H1 (cell line): ENCODE measurements around the gene GALK1. TPM values are rescaled to one million over a fixed set of nuclear protein-coding genes. Genes with fewer than 3 reads are reported as not detected.
A peak's percentile ranks its signal among the peaks of the same experiment; 100 is the strongest.
"Not testable (repeated sequence)": the region's sequence is repeated elsewhere in the genome, so short reads cannot be mapped to it uniquely, and the experiment has no call there.

Source experiments
- CTCF ChIA-PET: fragments of 300-600 bp; sonication (Branson Sonifier 250); formaldehyde crosslinking; loops from one replicate; lab custom pipeline; 2021; ENCODE audit not compliant: partially characterized antibody; lab: Charles Lee
- POLR2A ChIA-PET: fragments of 300-600 bp; sonication (Branson Sonifier 250); formaldehyde crosslinking; loops from one replicate; lab custom pipeline; 2021; ENCODE audit warnings: inconsistent platforms; ENCODE audit not compliant: partially characterized antibody; lab: Charles Lee
- DNase-seq, 2 experiments: peaks; one replicate each; pipeline versions ENCODE4 v3.0.0 to v3.0.0-alpha.2; 2010 to 2022; ENCODE audit warnings: low spot score in 2 of 2, low read depth in 1 of 2, mixed read lengths in 1 of 2
- FAIRE-seq: peaks from 2 replicates; lab custom pipeline; 2011; peaks lifted over from hg19 to GRCh38; lab: Jason Lieb, UNC
- H2AFZ ChIP-seq: 2 replicates; pipeline ENCODE4 v1.8.1; 2012; ENCODE audit warnings: low read length, inconsistent platforms
- H2AK5ac ChIP-seq: 2 replicates; pipeline ENCODE4 v1.6.1; 2013; ENCODE audit warnings: low read depth, low read length
- H2BK120ac ChIP-seq: replicated peaks from 2 replicates; pipeline ENCODE3; 2013; ENCODE audit warnings: low read depth, low read length, inconsistent platforms
- H2BK12ac ChIP-seq: 2 replicates; pipeline ENCODE4 v1.6.1; 2013; ENCODE audit warnings: low read depth, low read length
- H2BK15ac ChIP-seq: 2 replicates; pipeline ENCODE4 v1.6.1; 2013; ENCODE audit warnings: low read length
- H2BK20ac ChIP-seq: 2 replicates; pipeline ENCODE4 v1.6.1; 2013; ENCODE audit warnings: low read length
- H2BK5ac ChIP-seq: 2 replicates; pipeline ENCODE4 v1.6.1; 2013; ENCODE audit warnings: low read depth, low read length
- H3K14ac ChIP-seq: 2 replicates; pipeline ENCODE4 v1.6.1; 2013; ENCODE audit warnings: inconsistent platforms; ENCODE audit not compliant: insufficient read length
- H3K18ac ChIP-seq: 2 replicates; pipeline ENCODE4 v1.6.1; 2013; ENCODE audit warnings: low read length; ENCODE audit errors: extremely low read depth
- H3K23ac ChIP-seq: 2 replicates; pipeline ENCODE4 v1.6.1; 2013; ENCODE audit warnings: inconsistent platforms; ENCODE audit not compliant: insufficient read length
- H3K23me2 ChIP-seq: 2 replicates; pipeline ENCODE4 v1.6.1; 2013; ENCODE audit warnings: low read depth, low read length
- H3K27ac ChIP-seq: 2 replicates; pipeline ENCODE4 v1.6.1; 2011; ENCODE audit warnings: low read depth, low read length, inconsistent platforms
- H3K27me3 ChIP-seq, 4 experiments: replicated peaks in 1 of 4; 1 replicate in 1 of 4; 2 replicates in 3 of 4; pipeline versions ENCODE4 v1.6.1 to v1.8.1; 2011 to 2013; ENCODE audit warnings: low read length in 3 of 4, mild to moderate bottlenecking in 3 of 4, inconsistent platforms in 2 of 4, mixed read lengths in 2 of 4, moderate library complexity in 1 of 4; ENCODE audit not compliant: control insufficient read depth in 3 of 4, insufficient read depth in 3 of 4; ENCODE audit errors: extremely low read depth in 1 of 4
- H3K36me3 ChIP-seq, 4 experiments: 2 replicates each; pipeline versions ENCODE4 v1.6.1 to v1.8.1; 2011 to 2013; ENCODE audit warnings: mild to moderate bottlenecking in 4 of 4, low read length in 3 of 4, moderate library complexity in 2 of 4, control low read depth in 1 of 4, inconsistent platforms in 1 of 4; ENCODE audit not compliant: insufficient read depth in 4 of 4, control insufficient read depth in 2 of 4
- H3K4ac ChIP-seq: replicated peaks from 2 replicates; pipeline ENCODE3; 2013; ENCODE audit warnings: low read length, low read depth, mixed read lengths, inconsistent platforms; ENCODE audit not compliant: insufficient read length
- H3K4me1 ChIP-seq, 4 experiments: replicated peaks in 1 of 4; 1 replicate in 1 of 4; 2 replicates in 3 of 4; pipeline versions ENCODE4 v1.6.1 to v1.8.1; 2011 to 2013; ENCODE audit warnings: low read length in 3 of 4, inconsistent platforms in 2 of 4, mixed read lengths in 1 of 4; ENCODE audit not compliant: insufficient read depth in 4 of 4, control insufficient read depth in 3 of 4
- H3K4me2 ChIP-seq, 2 experiments: 2 replicates each; pipeline versions ENCODE4 v1.6.1 to v1.8.1; 2011 to 2013; ENCODE audit warnings: low read depth in 2 of 2, low read length in 2 of 2, control low read depth in 1 of 2, inconsistent platforms in 1 of 2, mild to moderate bottlenecking in 1 of 2; ENCODE audit not compliant: insufficient read depth in 1 of 2
- H3K4me3 ChIP-seq, 4 experiments: fragments of 200-600, 300-600 bp in 1 of 4; sonication (generic), shearing (Covaris generic), sonication (Bioruptor Twin) in 1 of 4; 2 replicates each; pipeline versions ENCODE4 v1.5.1 to v1.8.1; 2011 to 2016; ENCODE audit warnings: low read length in 4 of 4, low read depth in 3 of 4, control low read depth in 2 of 4, inconsistent platforms in 2 of 4, mild to moderate bottlenecking in 2 of 4, mixed read lengths in 1 of 4, moderate library complexity in 1 of 4; ENCODE audit not compliant: insufficient read depth in 2 of 4; ENCODE audit errors: extremely low read depth in 1 of 4
- H3K56ac ChIP-seq: replicated peaks from 2 replicates; pipeline ENCODE3; 2013; ENCODE audit warnings: low read depth, mild to moderate bottlenecking, mixed read lengths, low read length, inconsistent platforms; ENCODE audit not compliant: insufficient read length
- H3K79me1 ChIP-seq: 2 replicates; pipeline ENCODE4 v1.6.1; 2013; ENCODE audit warnings: low read depth, low read length, control low read depth
- H3K79me2 ChIP-seq, 2 experiments: 2 replicates each; pipeline versions ENCODE4 v1.6.1 to v1.8.1; 2012 to 2013; ENCODE audit warnings: low read length in 2 of 2, mild to moderate bottlenecking in 2 of 2, inconsistent platforms in 1 of 2; ENCODE audit not compliant: insufficient read depth in 2 of 2, control insufficient read depth in 1 of 2
- H3K9ac ChIP-seq, 4 experiments: replicated peaks in 1 of 4; 1 replicate in 1 of 4; 2 replicates in 3 of 4; pipeline versions ENCODE4 v1.6.1 to v1.8.1; 2011 to 2013; ENCODE audit warnings: low read depth in 3 of 4, low read length in 3 of 4, control low read depth in 2 of 4, mild to moderate bottlenecking in 2 of 4, moderate library complexity in 2 of 4, inconsistent platforms in 1 of 4; ENCODE audit errors: extremely low read depth in 1 of 4
- H3K9me3 ChIP-seq, 2 experiments: 2 replicates each; pipeline versions ENCODE4 v1.6.1 to v1.8.1; 2012 to 2013; ENCODE audit warnings: mild to moderate bottlenecking in 2 of 2, moderate library complexity in 2 of 2, control low read depth in 1 of 2, inconsistent platforms in 1 of 2, low read depth in 1 of 2, low read length in 1 of 2, mixed read lengths in 1 of 2; ENCODE audit not compliant: insufficient read depth in 2 of 2
- H4K20me1 ChIP-seq, 2 experiments: replicated peaks in 1 of 2; 2 replicates each; pipeline versions ENCODE3 to v1.8.1; 2011 to 2013; ENCODE audit warnings: inconsistent platforms in 2 of 2, low read length in 2 of 2, mild to moderate bottlenecking in 1 of 2; ENCODE audit not compliant: insufficient read depth in 2 of 2, control insufficient read depth in 1 of 2
- H4K5ac ChIP-seq: 2 replicates; pipeline ENCODE4 v1.6.1; 2013; ENCODE audit warnings: low read length, low read depth, mixed read lengths, inconsistent platforms; ENCODE audit not compliant: insufficient read length
- H4K8ac ChIP-seq: 2 replicates; pipeline ENCODE4 v1.8.0; 2013; ENCODE audit warnings: mild to moderate bottlenecking, moderate library complexity, low read length, inconsistent platforms; ENCODE audit not compliant: insufficient read depth; ENCODE audit errors: extremely low read depth
- H4K91ac ChIP-seq: replicated peaks from 2 replicates; pipeline ENCODE3; 2013; ENCODE audit warnings: low read length, mixed read lengths, inconsistent platforms; ENCODE audit not compliant: insufficient read length
- POLR2A ChIP-seq, 2 experiments: IDR thresholded peaks; 1 replicate in 1 of 2; 2 replicates in 1 of 2; pipeline ENCODE4 v1.6.1; 2011; ENCODE audit warnings: low read depth in 2 of 2, low read length in 2 of 2, mild to moderate bottlenecking in 2 of 2; ENCODE audit errors: control extremely low read depth in 1 of 2
- POLR2AphosphoS5 ChIP-seq: IDR thresholded peaks from 2 replicates; pipeline ENCODE4 v1.6.1; 2011; ENCODE audit warnings: low read depth, low read length
- WGBS, 2 experiments: shearing (Covaris generic) in 1 of 2; methylation state at CpG; one replicate each; pipeline versions ENCODE4 v1.1.6 to v1.1.7; 2013 to 2015; ENCODE audit warnings: low lambda C conversion rate in 2 of 2, mixed read lengths in 2 of 2, inconsistent platforms in 1 of 2, low coverage in 1 of 2, missing lambda C conversion rate in 1 of 2; ENCODE audit not compliant: insufficient replicate concordance in 2 of 2, insufficient coverage in 1 of 2, insufficient read length in 1 of 2; ENCODE audit errors: extremely low coverage in 1 of 2, missing lambda C conversion rate in 1 of 2; 5-methylcytosine and 5-hydroxymethylcytosine counted together
- polyA plus RNA-seq, 7 experiments: library from polyadenylated mRNA; depleted of rRNA in 3 of 7; stranded (reverse) in 5 of 7; unstranded in 2 of 7; fragments of >200 nt in 5 of 7; fragments of 200-250 nt in 2 of 7; gene quantifications; 1 replicate in 5 of 7; 2 replicates in 1 of 7; 4 replicates in 1 of 7; pipeline versions ENCODE4 v1.2.1 to v1.2.3, GENCODE V29; 2011 to 2013; ENCODE audit warnings: missing spikeins in 2 of 7, mixed read lengths in 2 of 7
- total RNA-seq: library from RNA; stranded (reverse); fragmentation: NEBNext Ultra II Directional; extraction: Animal tissue kit (Norgen Biotek cat#: 25700); gene quantifications from 2 replicates; pipeline ENCODE4 v1.2.1, GENCODE V29; 2021

Gene GALK1
- total and polyA plus RNA-seq, 2 of the 8 experiments (the other 6 are each of a cell fraction or from before 2014, with no cell fraction given) = 34.1 to 47.9 TPM

DNA sequence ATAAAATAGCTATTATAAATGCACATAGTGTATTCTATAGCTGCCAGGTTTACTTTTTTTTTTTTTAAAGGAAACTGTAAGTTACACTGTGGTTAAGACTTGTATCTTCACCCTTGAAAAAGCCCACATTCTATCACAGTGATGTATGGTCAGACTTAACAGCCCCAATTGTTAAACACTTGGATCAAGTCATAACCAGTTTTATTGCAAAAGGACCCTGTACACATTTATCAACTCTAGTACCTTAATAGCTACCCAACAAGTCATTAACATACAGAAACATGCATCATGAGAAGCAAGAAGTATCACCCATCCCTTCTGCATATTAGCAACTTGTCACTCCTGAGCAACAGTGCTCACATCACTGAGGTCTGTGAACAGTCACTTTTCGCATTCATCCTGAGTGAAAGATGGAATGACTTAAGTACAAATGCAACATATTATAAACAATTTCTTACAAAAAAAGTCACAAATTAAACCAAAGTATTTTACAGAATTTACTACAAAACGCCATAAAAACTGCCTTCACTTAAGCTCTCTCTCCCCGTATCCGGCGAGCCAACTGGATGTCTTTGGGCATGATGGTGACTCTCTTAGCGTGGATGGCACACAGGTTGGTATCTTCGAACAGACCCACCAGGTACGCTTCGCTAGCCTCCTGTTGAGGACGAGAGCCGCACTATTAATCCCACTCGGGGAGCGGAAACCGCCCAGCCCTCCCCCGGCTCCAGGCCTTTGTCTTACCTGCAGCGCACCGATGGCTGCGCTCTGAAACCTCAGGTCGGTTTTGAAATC is 13.3 kb upstream of the GALK1 start:
- CTCF ChIA-PET = interaction anchor here (0.6 to 21.4 kb wide), 5 partner anchors 10 to 69 kb away, joined by 3 to 359 read pairs (median 4); partner anchors contain the start of gene GALK1
- 23% methylated on average over 19 of the region's 19 CpGs; no CpG with 5 or more reads in 1 of the 2 experiments for WGBS, 2 experiments
- FAIRE-seq = peak; percentile 48
- H3K27me3 ChIP-seq, H3K4me1 ChIP-seq, H4K91ac ChIP-seq, H3K23me2 ChIP-seq, H2BK20ac ChIP-seq, DNase-seq, H3K9me3 ChIP-seq, H4K5ac ChIP-seq, H3K23ac ChIP-seq, H2AFZ ChIP-seq, H3K14ac ChIP-seq, H2BK120ac ChIP-seq, H3K79me1 ChIP-seq, H2BK12ac ChIP-seq, H3K18ac ChIP-seq, H3K4ac ChIP-seq, H2BK5ac ChIP-seq, H2AK5ac ChIP-seq, H3K56ac ChIP-seq, H2BK15ac ChIP-seq: not testable (repeated sequence)
- H3K79me2 ChIP-seq = peaks cover 3 to 28% of the 10 kb centered on the region in 2 experiments; a peak in 3 of 4 replicates
- peaks cover 10 to 12% of the 10 kb centered on the region in 2 experiments for H4K20me1 ChIP-seq
- peak overlapping the region; percentile 92 for H3K27ac ChIP-seq
- H3K9ac ChIP-seq = peak overlapping the region; percentile 91 to 98 (median 97)
- peak; percentile 85 for TF ChIP-seq POLR2AphosphoS5
- peak; percentile 2 to 32; a peak in 2 of 3 replicates for TF ChIP-seq POLR2A (IDR thresholded peaks at IDR 0.05; ENCODE audit: control extremely low read depth in 1 of 2, low read depth in 2 of 2, low read length in 2 of 2)
- H3K4me3 ChIP-seq = peak overlapping the region; percentile 75 to 93 (median 86)
- POLR2A ChIA-PET = interaction anchor here (0.6 to 8.5 kb wide), 22 partner anchors 7 to 246 kb away, joined by 3 to 425 read pairs (median 4); partner anchors contain the start of genes GALK1, ITGB4, MRPL38 and UNK
- H4K8ac ChIP-seq = peak overlapping the region; percentile 96
- peaks cover 0 to 29% (median 14%) of the 10 kb centered on the region in 4 experiments; a peak in 5 of 8 replicates for H3K36me3 ChIP-seq
- H3K4me2 ChIP-seq = peak overlapping the region; percentile 82 to 89
